Measurements from ENCODE around the gene SLC25A39. TPM values are rescaled to one million over a fixed set of nuclear protein-coding genes. Genes with fewer than 3 reads are reported as not detected.
"Not testable (repeated sequence)": the region's sequence is repeated elsewhere in the genome, so short reads cannot be mapped to it uniquely, and the experiment has no call there.

The SLC25A39 gene
- total RNA-seq, 1 experiment from 2014 or later = 78.7 TPM

- no peak for DNase-seq
- H3K27ac ChIP-seq (ENCODE audit: low read length) = no peak overlapping the region
- H3K4me2 ChIP-seq (ENCODE audit: low read depth, low read length, poor library complexity, severe bottlenecking) = no peak overlapping the region
- no peaks in the 10 kb centered on the region for H4K20me1 ChIP-seq (ENCODE audit: insufficient read depth, low read depth, low read length)
- peaks cover 33% of the 10 kb centered on the region for H3K4me1 ChIP-seq (ENCODE audit: low read length)
- H3K27me3 ChIP-seq (ENCODE audit: low read length) = no peaks in the 10 kb centered on the region
- H3K36me3 ChIP-seq (ENCODE audit: insufficient read depth, low read length) = peaks cover 4% of the 10 kb centered on the region
- no peak overlapping the region for H3K4me3 ChIP-seq (ENCODE audit: low read length)
- peaks cover under 1% of the 10 kb centered on the region; the same call in 1 of the 2 replicates for H3K79me2 ChIP-seq (ENCODE audit: low read length)
- H2AFZ ChIP-seq (ENCODE audit: low read length) = no peak overlapping the region
- H3K9me2 ChIP-seq (replicated peaks; ENCODE audit: insufficient read depth, low read length) = no peaks in the 10 kb centered on the region
- no peak overlapping the region for H3K9ac ChIP-seq (ENCODE audit: low read length)
- no peaks in the 10 kb centered on the region for H3K9me3 ChIP-seq (ENCODE audit: low read length)
These were observed 26.8 kb upstream of the SLC25A39 start for GRCh38 chr17:44351464-44351863.

DNA sequence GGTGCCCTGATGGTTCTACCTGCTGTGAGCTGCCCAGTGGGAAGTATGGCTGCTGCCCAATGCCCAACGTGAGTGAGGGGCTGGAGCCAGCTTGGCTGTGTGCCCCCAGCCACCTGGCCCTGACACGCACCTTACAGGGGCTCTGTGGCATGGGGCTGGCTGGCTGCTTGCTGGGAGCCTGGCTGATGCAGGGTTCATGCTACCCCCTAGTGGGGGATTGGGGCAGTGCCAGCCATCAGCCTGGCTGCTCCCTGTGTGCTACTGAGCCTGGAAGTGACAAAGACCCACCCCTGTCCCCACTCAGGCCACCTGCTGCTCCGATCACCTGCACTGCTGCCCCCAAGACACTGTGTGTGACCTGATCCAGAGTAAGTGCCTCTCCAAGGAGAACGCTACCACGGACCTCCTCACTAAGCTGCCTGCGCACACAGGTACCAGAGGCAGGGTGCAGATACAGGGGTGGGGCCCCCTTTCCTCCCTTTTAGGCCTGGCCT, 26.2 kb upstream of the SLC25A39 start:
- no peaks in the 10 kb centered on the region for H4K20me1 ChIP-seq (ENCODE audit: insufficient read depth, low read depth, low read length)
- H2AFZ ChIP-seq (ENCODE audit: low read length) = no peak overlapping the region
- H3K79me2 ChIP-seq (ENCODE audit: low read length) = peaks cover 7% of the 10 kb centered on the region
- no peaks in the 10 kb centered on the region for H3K9me2 ChIP-seq (replicated peaks; ENCODE audit: insufficient read depth, low read length)
- H3K36me3 ChIP-seq (ENCODE audit: insufficient read depth, low read length) = peaks cover 4% of the 10 kb centered on the region
- no peak overlapping the region for H3K4me3 ChIP-seq (ENCODE audit: low read length)
- no peak overlapping the region for H3K9ac ChIP-seq (ENCODE audit: low read length)
- no peaks in the 10 kb centered on the region for H3K9me3 ChIP-seq (ENCODE audit: low read length)
- H3K4me2 ChIP-seq (ENCODE audit: low read depth, low read length, poor library complexity, severe bottlenecking) = no peak overlapping the region
- H3K27ac ChIP-seq (ENCODE audit: low read length) = no peak overlapping the region
- peaks cover 40% of the 10 kb centered on the region for H3K4me1 ChIP-seq (ENCODE audit: low read length)
- no peaks in the 10 kb centered on the region for H3K27me3 ChIP-seq (ENCODE audit: low read length)
- DNase-seq = peak; percentile 90

DNA sequence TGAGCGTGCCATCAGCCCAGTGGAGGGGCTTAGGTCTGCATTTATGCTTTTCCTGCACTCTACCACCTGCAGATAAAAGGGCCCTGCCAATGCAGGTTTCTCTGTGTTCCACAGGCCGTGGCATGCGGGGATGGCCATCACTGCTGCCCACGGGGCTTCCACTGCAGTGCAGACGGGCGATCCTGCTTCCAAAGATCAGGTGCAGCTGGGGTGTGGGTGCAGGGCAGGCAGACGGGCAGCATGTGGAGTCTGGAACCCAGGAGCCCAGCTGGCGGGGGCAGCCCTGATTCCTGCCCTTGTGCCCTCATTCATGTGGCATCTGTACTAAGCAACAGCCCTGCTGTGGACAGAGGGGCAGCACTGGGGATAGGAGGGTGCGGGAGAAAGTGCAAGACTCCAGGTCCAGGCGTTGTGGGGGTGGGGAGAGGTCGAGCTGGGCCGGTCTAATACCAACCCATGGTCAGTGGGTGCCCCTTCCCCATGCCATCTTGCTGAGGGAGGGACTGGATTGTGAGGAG, 25.0 kb upstream of the SLC25A39 start:
- H3K4me2 ChIP-seq (ENCODE audit: low read depth, low read length, poor library complexity, severe bottlenecking) = no peak overlapping the region
- no peak overlapping the region for H3K4me3 ChIP-seq (ENCODE audit: low read length)
- H3K79me2 ChIP-seq (ENCODE audit: low read length) = peaks cover 8% of the 10 kb centered on the region
- H3K9ac ChIP-seq (ENCODE audit: low read length) = no peak overlapping the region
- peaks cover 42% of the 10 kb centered on the region for H3K4me1 ChIP-seq (ENCODE audit: low read length)
- H2AFZ ChIP-seq (ENCODE audit: low read length) = no peak overlapping the region
- DNase-seq = no peak
- H3K9me3 ChIP-seq (ENCODE audit: low read length) = no peaks in the 10 kb centered on the region
- peaks cover 4% of the 10 kb centered on the region for H3K36me3 ChIP-seq (ENCODE audit: insufficient read depth, low read length)
- no peaks in the 10 kb centered on the region for H3K27me3 ChIP-seq (ENCODE audit: low read length)
- H4K20me1 ChIP-seq (ENCODE audit: insufficient read depth, low read depth, low read length) = no peaks in the 10 kb centered on the region
- H3K9me2 ChIP-seq (replicated peaks; ENCODE audit: insufficient read depth, low read length) = no peaks in the 10 kb centered on the region
- peak overlapping the region; percentile 95 for H3K27ac ChIP-seq (ENCODE audit: low read length)

GRCh38 chr17:44348988-44349364, 24.4 kb upstream of the SLC25A39 start:
- Histone ChIP-seq H3K27ac (ENCODE audit: low read length) (peak overlapping the region; percentile 95), H2AFZ (ENCODE audit: low read length) (no peak overlapping the region), H3K79me2 (ENCODE audit: low read length) (peaks cover 8% of the 10 kb centered on the region), H3K4me2 (ENCODE audit: low read depth, low read length, poor library complexity, severe bottlenecking) (peak overlapping the region; percentile 90), H4K20me1 (ENCODE audit: insufficient read depth, low read depth, low read length) (no peaks in the 10 kb centered on the region), H3K36me3 (ENCODE audit: insufficient read depth, low read length) (peaks cover 4% of the 10 kb centered on the region), H3K4me1 (ENCODE audit: low read length) (peaks cover 46% of the 10 kb centered on the region), H3K27me3 (ENCODE audit: low read length) (no peaks in the 10 kb centered on the region), H3K4me3 (ENCODE audit: low read length) (no peak overlapping the region), H3K9me2 (replicated peaks; ENCODE audit: insufficient read depth, low read length) (no peaks in the 10 kb centered on the region), H3K9me3 (ENCODE audit: low read length) (no peaks in the 10 kb centered on the region), H3K9ac (ENCODE audit: low read length) (peak overlapping the region; percentile 63)
- no peak for DNase-seq

GRCh38 chr17:44348234-44348987, 23.8 kb upstream of the SLC25A39 start:
- DNase-seq = peak; percentile 93
- Histone ChIP-seq H3K4me1 (ENCODE audit: low read length) (peaks cover 46% of the 10 kb centered on the region), H3K27me3 (ENCODE audit: low read length) (no peaks in the 10 kb centered on the region), H3K27ac (ENCODE audit: low read length) (peak overlapping the region; percentile 95), H3K9me2 (replicated peaks; ENCODE audit: insufficient read depth, low read length) (no peaks in the 10 kb centered on the region), H2AFZ (ENCODE audit: low read length) (0 out of 2 replicates have a peak overlapping the region, but pooled peaks have one; percentile 5), H3K4me2 (ENCODE audit: low read depth, low read length, poor library complexity, severe bottlenecking) (peak overlapping the region; percentile 90), H3K4me3 (ENCODE audit: low read length) (peak overlapping the region; percentile 2; the same call in 1 of the 2 replicates), H3K79me2 (ENCODE audit: low read length) (peaks cover 8% of the 10 kb centered on the region), H3K36me3 (ENCODE audit: insufficient read depth, low read length) (peaks cover 4% of the 10 kb centered on the region), H4K20me1 (ENCODE audit: insufficient read depth, low read depth, low read length) (no peaks in the 10 kb centered on the region), H3K9ac (ENCODE audit: low read length) (peak overlapping the region; percentile 63), H3K9me3 (ENCODE audit: low read length) (no peaks in the 10 kb centered on the region)

GRCh38 chr17:44347206-44348055, 22.8 kb upstream of the SLC25A39 start:
- H3K9ac ChIP-seq (ENCODE audit: low read length) = peak overlapping the region; percentile 63
- H4K20me1 ChIP-seq (ENCODE audit: insufficient read depth, low read depth, low read length); H3K9me3 ChIP-seq (ENCODE audit: low read length); H3K27me3 ChIP-seq (ENCODE audit: low read length); H3K36me3 ChIP-seq (ENCODE audit: insufficient read depth, low read length); H3K79me2 ChIP-seq (ENCODE audit: low read length); H3K9me2 ChIP-seq (replicated peaks; ENCODE audit: insufficient read depth, low read length): not testable (repeated sequence)
- H3K4me1 ChIP-seq (ENCODE audit: low read length) = peaks cover 43% of the 10 kb centered on the region
- 0 out of 2 replicates have a peak overlapping the region, but pooled peaks have one; percentile 5 for H2AFZ ChIP-seq (ENCODE audit: low read length)
- peak overlapping the region; percentile 95 for H3K27ac ChIP-seq (ENCODE audit: low read length)
- H3K4me2 ChIP-seq (ENCODE audit: low read depth, low read length, poor library complexity, severe bottlenecking) = peak overlapping the region; percentile 90
- DNase-seq = peak; percentile 70
- H3K4me3 ChIP-seq (ENCODE audit: low read length) = peak overlapping the region; percentile 77; the same call in 1 of the 2 replicates

DNA sequence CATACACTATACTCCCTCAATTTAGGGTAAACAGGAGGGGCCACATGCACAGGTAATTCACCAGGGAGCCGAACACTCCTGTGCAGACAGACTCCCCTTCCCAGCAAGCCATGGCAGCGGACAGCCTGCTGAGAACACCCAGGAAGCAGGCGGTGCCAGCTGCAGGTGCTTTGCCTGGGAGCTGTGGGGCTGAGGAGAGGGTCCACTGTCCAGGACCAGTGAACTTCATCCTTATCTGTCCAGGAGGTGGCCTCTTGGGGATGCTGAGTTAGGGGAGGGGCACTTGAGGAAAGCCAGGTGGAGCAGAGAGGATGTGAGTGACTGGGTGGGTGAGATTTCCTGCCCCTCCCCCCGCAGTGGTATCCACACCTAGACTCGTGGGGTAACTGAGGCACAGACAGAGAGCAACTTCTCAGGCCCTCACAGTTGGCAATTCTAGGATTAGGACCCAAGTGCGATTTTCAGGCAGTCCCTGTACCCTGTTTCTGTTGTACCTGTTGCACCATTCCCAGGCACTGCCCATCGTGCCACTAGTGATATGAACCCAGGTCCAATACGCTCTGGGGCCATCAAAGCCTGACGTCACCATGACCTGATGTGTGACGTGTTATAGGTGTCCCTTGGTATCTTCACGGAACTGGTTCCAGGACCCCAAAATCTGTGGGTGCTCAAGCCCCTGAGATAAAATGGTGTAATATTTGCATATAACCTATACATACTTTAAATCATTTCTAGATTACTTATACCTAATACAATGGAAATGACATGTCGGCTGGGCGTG, 21.6 kb upstream of the SLC25A39 start:
- no peaks in the 10 kb centered on the region for H3K9me2 ChIP-seq (replicated peaks; ENCODE audit: insufficient read depth, low read length)
- no peaks in the 10 kb centered on the region for H3K9me3 ChIP-seq (ENCODE audit: low read length)
- H3K27ac ChIP-seq (ENCODE audit: low read length) = peak overlapping the region; percentile 95
- no peak overlapping the region for H2AFZ ChIP-seq (ENCODE audit: low read length)
- H3K27me3 ChIP-seq (ENCODE audit: low read length) = no peaks in the 10 kb centered on the region
- H3K79me2 ChIP-seq (ENCODE audit: low read length) = peaks cover 8% of the 10 kb centered on the region
- H3K4me1 ChIP-seq (ENCODE audit: low read length) = peaks cover 43% of the 10 kb centered on the region
- H3K36me3 ChIP-seq (ENCODE audit: insufficient read depth, low read length) = no peaks in the 10 kb centered on the region; the same call in 1 of the 2 replicates
- H3K9ac ChIP-seq (ENCODE audit: low read length) = peak overlapping the region; percentile 83
- peak overlapping the region; percentile 90 for H3K4me2 ChIP-seq (ENCODE audit: low read depth, low read length, poor library complexity, severe bottlenecking)
- no peaks in the 10 kb centered on the region for H4K20me1 ChIP-seq (ENCODE audit: insufficient read depth, low read depth, low read length)
- peak; percentile 47 for DNase-seq
- peak overlapping the region; percentile 77 for H3K4me3 ChIP-seq (ENCODE audit: low read length)
